Measurements from ENCODE around the gene ANP32A. TPM values are rescaled to one million over a fixed set of nuclear protein-coding genes. Genes with fewer than 3 reads are reported as not detected.

The ANP32A gene
- total RNA-seq, 1 experiment from 2014 or later, result 220 TPM

- H3K4me1 ChIP-seq (ENCODE audit: control insufficient read depth in 1 of 2, insufficient read depth in 2 of 2, low read length in 2 of 2), result no peaks in the 10 kb centered on the region
- no peak overlapping the region for H3K4me3 ChIP-seq (replicated peaks in 1 of 2; ENCODE audit: low read depth in 1 of 2, low read length in 2 of 2)
- ATAC-seq (no peak), DNase-seq (ENCODE audit: low read depth, low spot score) (no peak)
- H3K27ac ChIP-seq (ENCODE audit: low read depth, low read length), result no peak overlapping the region
- TF ChIP-seq ZBTB33 (IDR thresholded peaks at IDR 0.05; ENCODE audit: extremely low read depth, insufficient replicate concordance, low read length) (no peak), RAD21 (IDR thresholded peaks at IDR 0.05; ENCODE audit: low read depth) (0 out of 2 replicates have a peak, but pooled peaks have one; percentile 8), CTCF (IDR thresholded peaks at IDR 0.05 in 2 of 3, conservative IDR thresholded peaks at IDR 0.05 in 1 of 3; ENCODE audit: borderline replicate concordance in 1 of 3, insufficient read depth in 1 of 3, low read depth in 2 of 3, low read length in 2 of 3) (0 out of 6 replicates have a peak, but pooled peaks of 1 of the 3 experiments have one; percentile 17)
- no TSS peak for BruUV-seq (replicated peaks)
- H3K9me2 ChIP-seq (ENCODE audit: insufficient read depth), result no peaks in the 10 kb centered on the region
- ChIA-PET POLR2A (no interaction called here), CTCF (interaction anchor here (0.7 to 1.1 kb wide), 2 partner anchors 97 to 146 kb away, joined by 3 to 5 read pairs; no protein-coding TSS in a partner anchor), RAD21 (ENCODE audit: low non-redundant PET in 1 of 2, low total read pairs in 2 of 2, uncharacterized antibody in 2 of 2, unreplicated experiment in 2 of 2) (interaction anchor here in 1 of 2 experiments (1.5 kb wide), 1 partner anchor 97 kb away, joined by 3 read pairs; no protein-coding TSS in a partner anchor)
- peaks cover 27 to 29% of the 10 kb centered on the region in 2 experiments; a peak in 3 of 4 replicates for H3K36me3 ChIP-seq (ENCODE audit: control insufficient read depth in 1 of 2, insufficient read depth in 2 of 2, low read length in 2 of 2)
- no peaks in the 10 kb centered on the region for H3K9me3 ChIP-seq (ENCODE audit: control insufficient read depth in 1 of 2, insufficient read depth in 1 of 2, low read depth in 1 of 2, low read length in 2 of 2)
- 0 out of 2 replicates have a peak, but pooled peaks cover 3% of the 10 kb centered on the region for H4K20me1 ChIP-seq (ENCODE audit: insufficient read depth)
- H3K4me2 ChIP-seq (ENCODE audit: low read length), result no peak overlapping the region
- peaks cover 3% of the 10 kb centered on the region; the same call in 1 of the 2 replicates for H3K79me2 ChIP-seq (ENCODE audit: insufficient read depth, low read length)
- H2AFZ ChIP-seq (ENCODE audit: low read depth, low read length, poor library complexity, severe bottlenecking), result no peak overlapping the region
- no peak overlapping the region for H3K9ac ChIP-seq (ENCODE audit: low read length)
- intact Hi-C loops (cut with micrococcal nuclease), result no loop called here
- H3K27me3 ChIP-seq (ENCODE audit: insufficient read depth, low read length), result no peaks in the 10 kb centered on the region
These were observed 41.8 kb downstream of the ANP32A start for GRCh38 chr15:68778876-68779275.
